H1 (cell line): ENCODE data around the gene DDI2. TPM values are rescaled to one million over a fixed set of nuclear protein-coding genes. Genes with fewer than 3 reads are reported as not detected.

ENCODE experiments used
- ATF3 ChIP-seq: IDR thresholded peaks from 2 replicates; pipeline ENCODE4 v1.6.1; 2011; ENCODE audit warnings: low read depth, mild to moderate bottlenecking, low read length; ENCODE audit not compliant: insufficient read depth
- CBX5 ChIP-seq: fragments of 300-800, 300-1000 bp; sonication (generic); IDR thresholded peaks from 2 replicates; pipeline ENCODE4 v1.7.1; 2016; ENCODE audit warnings: antibody characterized with exemption, low read length, low read depth
- CREB1 ChIP-seq: IDR thresholded peaks from 2 replicates; pipeline ENCODE4 v1.6.1; 2012; ENCODE audit warnings: inconsistent platforms
- SP4 ChIP-seq: IDR thresholded peaks from 2 replicates; pipeline ENCODE4 v1.6.1; 2012; ENCODE audit warnings: low read length, inconsistent platforms
- polyA plus RNA-seq, 7 experiments: library from polyadenylated mRNA; depleted of rRNA in 3 of 7; stranded (reverse) in 5 of 7; unstranded in 2 of 7; fragments of >200 nt in 5 of 7; fragments of 200-250 nt in 2 of 7; gene quantifications; 1 replicate in 5 of 7; 2 replicates in 1 of 7; 4 replicates in 1 of 7; pipeline versions ENCODE4 v1.2.1 to v1.2.3, GENCODE V29; 2011 to 2013; ENCODE audit warnings: missing spikeins in 2 of 7, mixed read lengths in 2 of 7
- total RNA-seq: library from RNA; stranded (reverse); fragmentation: NEBNext Ultra II Directional; extraction: Animal tissue kit (Norgen Biotek cat#: 25700); gene quantifications from 2 replicates; pipeline ENCODE4 v1.2.1, GENCODE V29; 2021

The DDI2 gene
- total and polyA plus RNA-seq, 2 of the 8 experiments (the other 6 are each of a cell fraction or from before 2014, with no cell fraction given) = 7.7 to 38.3 TPM

DNA sequence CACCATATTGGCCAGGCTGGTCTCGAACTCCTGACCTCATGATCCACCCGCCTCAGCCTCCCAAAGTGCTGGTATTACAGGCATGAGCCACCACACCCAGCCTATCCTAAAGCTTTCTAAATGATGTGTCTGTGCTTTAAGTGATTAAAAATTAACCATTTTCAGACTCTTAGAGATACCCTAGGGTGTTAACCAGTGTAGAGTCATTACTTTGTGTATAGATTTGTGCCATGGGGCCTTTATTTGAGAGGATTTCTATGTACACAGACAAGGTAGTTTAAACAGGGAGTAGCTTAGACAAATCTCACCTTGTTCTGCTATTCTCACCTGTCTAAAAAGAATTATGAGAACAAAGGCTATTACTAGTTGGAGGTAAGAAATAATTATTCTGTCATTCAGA is 54.2 kb downstream of the DDI2 start (continued):
- TF ChIP-seq SP4 = no peak
- no peak for TF ChIP-seq CBX5
- no peak for TF ChIP-seq ATF3
- no peak for TF ChIP-seq CREB1
